ENCODE results near the gene DNAH3. TPM values are rescaled to one million over a fixed set of nuclear protein-coding genes. Genes with fewer than 3 reads are reported as not detected.

Gene DNAH3
- total and polyA plus RNA-seq, 10 donors, result 0.02 to 0.03 TPM; not detected in 8

DNA sequence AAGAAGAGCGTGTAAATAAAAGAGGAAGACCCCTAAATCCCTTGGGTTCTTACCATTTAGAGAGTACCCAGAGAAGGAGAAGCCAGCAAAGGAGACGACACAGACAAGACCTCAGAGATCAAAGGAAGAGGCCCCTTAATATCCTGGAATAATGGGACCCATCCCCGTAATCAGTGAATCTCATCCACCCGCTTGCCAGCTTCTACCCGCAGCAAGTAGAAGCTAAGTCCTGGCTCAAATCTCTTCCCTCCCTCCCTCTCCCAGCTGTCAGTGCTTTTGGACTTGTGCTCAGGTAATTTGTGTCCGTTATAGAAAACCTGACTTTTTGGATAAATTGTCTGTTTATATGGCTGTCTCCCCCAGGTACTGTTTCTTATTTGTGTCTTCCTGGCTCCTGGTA lies 248.2 kb downstream of the DNAH3 start:
- no peaks in the 10 kb centered on the region for H3K9me3 ChIP-seq
- intact Hi-C loops (cut with DNase I; ENCODE audit: low total_unique reads), result no loop called here
- no peak for DNase-seq
- 76 to 86% (median 83%) methylated on average over 6 of the region's 6 CpGs for whole genome bisulfite sequencing, 5 donors
- peaks cover 0 to 10% (median 0%) of the 10 kb centered on the region in 6 donors for H3K36me3 ChIP-seq
- H3K4me1 ChIP-seq, result peaks cover 36 to 89% (median 74%) of the 10 kb centered on the region in 6 donors
- no peak for TF ChIP-seq POLR2A (IDR thresholded peaks at IDR 0.05)
- TF ChIP-seq, protein P1, sequence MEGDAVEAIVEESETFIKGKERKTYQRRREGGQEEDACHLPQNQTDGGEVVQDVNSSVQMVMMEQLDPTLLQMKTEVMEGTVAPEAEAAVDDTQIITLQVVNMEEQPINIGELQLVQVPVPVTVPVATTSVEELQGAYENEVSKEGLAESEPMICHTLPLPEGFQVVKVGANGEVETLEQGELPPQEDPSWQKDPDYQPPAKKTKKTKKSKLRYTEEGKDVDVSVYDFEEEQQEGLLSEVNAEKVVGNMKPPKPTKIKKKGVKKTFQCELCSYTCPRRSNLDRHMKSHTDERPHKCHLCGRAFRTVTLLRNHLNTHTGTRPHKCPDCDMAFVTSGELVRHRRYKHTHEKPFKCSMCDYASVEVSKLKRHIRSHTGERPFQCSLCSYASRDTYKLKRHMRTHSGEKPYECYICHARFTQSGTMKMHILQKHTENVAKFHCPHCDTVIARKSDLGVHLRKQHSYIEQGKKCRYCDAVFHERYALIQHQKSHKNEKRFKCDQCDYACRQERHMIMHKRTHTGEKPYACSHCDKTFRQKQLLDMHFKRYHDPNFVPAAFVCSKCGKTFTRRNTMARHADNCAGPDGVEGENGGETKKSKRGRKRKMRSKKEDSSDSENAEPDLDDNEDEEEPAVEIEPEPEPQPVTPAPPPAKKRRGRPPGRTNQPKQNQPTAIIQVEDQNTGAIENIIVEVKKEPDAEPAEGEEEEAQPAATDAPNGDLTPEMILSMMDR (IDR thresholded peaks at IDR 0.05 in 8 of 11, conservative IDR thresholded peaks at IDR 0.05 in 3 of 11), result no peak
- no peak for TF ChIP-seq POLR2AphosphoS5 (IDR thresholded peaks at IDR 0.05)
- peak overlapping the region in 6 of 8 donors; percentile 96 to 99 (median 98) for H3K27ac ChIP-seq
- H3K27me3 ChIP-seq (replicated peaks in 1 of 7), result no peaks in the 10 kb centered on the region
- H3K4me3 ChIP-seq, result no peak overlapping the region

DNA sequence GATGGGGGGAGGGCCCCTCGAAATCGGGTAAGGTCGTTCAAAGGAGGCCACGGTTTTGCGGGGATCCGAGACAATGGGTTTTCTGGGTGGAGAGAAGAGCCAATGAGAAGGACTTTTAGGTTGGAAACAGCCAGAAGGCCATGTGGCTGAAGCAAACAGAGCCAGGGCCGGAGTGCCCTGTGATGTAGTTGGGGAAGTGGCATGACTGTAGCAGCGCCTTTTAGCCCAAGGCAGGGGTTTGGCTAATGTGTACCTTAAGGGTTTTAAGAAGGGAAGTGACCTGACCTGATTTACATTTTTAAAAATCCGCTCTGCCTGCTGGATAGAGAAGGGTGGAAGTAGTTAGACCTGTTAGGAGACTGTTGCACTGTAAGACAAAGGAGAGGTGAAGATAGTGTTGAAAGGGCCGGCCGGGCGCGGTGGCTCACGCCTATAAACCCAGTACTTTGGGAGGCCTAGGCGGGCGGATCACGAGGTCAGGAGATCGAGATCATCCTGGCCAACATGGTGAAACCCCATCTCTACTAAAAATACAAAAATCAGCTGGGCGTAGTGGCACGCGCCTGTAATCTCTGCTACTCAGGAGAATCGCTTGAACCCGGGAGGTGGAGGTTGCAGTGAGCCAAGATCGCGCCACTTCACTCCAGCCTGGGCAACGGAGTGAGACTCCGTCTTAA lies 249.1 kb downstream of the DNAH3 start:
- peak; percentile 87 for DNase-seq
- TF ChIP-seq POLR2A (IDR thresholded peaks at IDR 0.05), result no peak
- TF ChIP-seq, protein P1 (IDR thresholded peaks at IDR 0.05 in 8 of 11, conservative IDR thresholded peaks at IDR 0.05 in 3 of 11), result no peak
- peak in 2 of 3 donors; percentile 28 to 71 for TF ChIP-seq POLR2AphosphoS5 (IDR thresholded peaks at IDR 0.05)

DNA sequence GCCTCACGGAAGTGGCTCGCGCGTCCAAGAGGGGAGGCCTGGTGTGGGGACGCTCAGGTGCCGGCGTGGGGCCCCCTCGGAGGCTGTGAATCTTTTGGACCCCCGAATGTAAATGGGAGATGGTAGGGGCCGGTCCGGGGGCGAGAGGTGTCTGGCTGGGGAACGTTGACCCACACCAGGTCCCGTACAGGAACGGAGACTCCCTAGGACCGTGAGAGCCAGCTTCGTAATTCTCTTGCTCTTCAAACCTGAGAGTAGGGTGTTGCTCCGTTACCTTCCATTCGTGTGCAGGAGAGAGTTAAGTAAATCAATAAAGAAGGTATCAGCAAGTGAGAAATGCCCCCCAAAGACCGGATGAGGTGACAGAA lies 249.6 kb downstream of the DNAH3 start:
- H3K27me3 ChIP-seq (replicated peaks in 1 of 7), result no peaks in the 10 kb centered on the region
- intact Hi-C loops (cut with DNase I; ENCODE audit: low total_unique reads), result no loop called here
- peak overlapping the region; percentile 70 to 94 (median 90) for H3K4me3 ChIP-seq
- peaks cover 0 to 23% (median 1%) of the 10 kb centered on the region in 6 donors for H3K36me3 ChIP-seq
- H3K4me1 ChIP-seq, result peaks cover 36 to 89% (median 68%) of the 10 kb centered on the region in 6 donors
- H3K9me3 ChIP-seq, result no peaks in the 10 kb centered on the region
- TF ChIP-seq POLR2AphosphoS5 (IDR thresholded peaks at IDR 0.05) (no peak), POLR2A (IDR thresholded peaks at IDR 0.05) (no peak)
- TF ChIP-seq, protein P1 (IDR thresholded peaks at IDR 0.05 in 8 of 11, conservative IDR thresholded peaks at IDR 0.05 in 3 of 11), result no peak
- 0 to 1% (median 0%) methylated on average over 20 of the region's 20 CpGs for WGBS, 5 donors
- H3K27ac ChIP-seq, result peak overlapping the region; percentile 86 to 99 (median 97)
- no peak for DNase-seq

More for the DNA sequence above, 249.1 kb downstream of the DNAH3 start:
- Histone ChIP-seq H3K9me3 (no peaks in the 10 kb centered on the region), H3K4me3 (peak overlapping the region; percentile 70 to 94 (median 90)), H3K36me3 (peaks cover 0 to 18% (median 0%) of the 10 kb centered on the region in 6 donors), H3K27ac (peak overlapping the region; percentile 86 to 99 (median 97)), H3K27me3 (replicated peaks in 1 of 7) (no peaks in the 10 kb centered on the region), H3K4me1 (peaks cover 36 to 89% (median 70%) of the 10 kb centered on the region in 6 donors)
- WGBS, 5 donors, result 39 to 48% (median 42%) methylated on average over 27 of the region's 27 CpGs
- intact Hi-C loops (cut with DNase I; ENCODE audit: low total_unique reads), result no loop called here

DNA sequence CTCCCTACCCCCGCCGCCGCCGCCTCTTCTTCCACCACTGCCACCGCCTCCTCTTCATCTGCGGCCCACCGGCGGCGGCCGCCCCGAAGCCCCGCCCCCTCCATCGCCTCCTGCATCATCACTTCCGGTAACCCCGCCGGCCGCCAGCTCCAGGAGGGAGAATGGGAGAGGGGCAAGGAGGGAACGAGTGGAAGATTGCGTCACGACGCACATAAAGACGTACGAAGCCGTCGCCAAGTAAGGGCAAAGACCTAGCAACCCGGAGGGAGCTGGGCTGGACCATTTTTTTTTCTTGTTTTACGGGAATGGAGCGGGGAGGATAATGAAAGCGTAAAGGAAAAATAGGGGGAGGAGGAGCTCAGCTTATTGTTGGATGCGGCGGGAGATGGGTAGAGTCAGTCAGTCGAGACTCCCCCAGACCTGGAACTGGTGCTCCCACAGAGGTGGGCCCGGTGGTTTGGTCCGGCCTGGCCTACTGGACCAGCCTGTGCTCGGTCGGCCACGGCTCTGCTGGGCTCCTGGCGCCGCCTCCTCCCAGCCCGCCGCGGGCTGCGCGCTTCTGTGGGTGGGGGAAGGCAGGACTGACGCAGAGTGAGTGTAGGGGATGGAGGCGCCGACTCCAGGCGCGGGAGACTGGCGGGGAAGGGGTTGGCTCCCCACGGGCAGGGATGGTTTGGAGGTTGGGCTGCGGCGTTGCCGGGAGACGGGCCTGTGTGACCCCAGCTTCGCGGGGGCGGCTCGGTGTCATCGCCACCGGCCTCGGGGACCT lies 250.2 kb downstream of the DNAH3 start, which contains the start of the genes DCUN1D3 and LYRM1:
Gene DCUN1D3 (minus strand): TSS at position 60 of the 769 bp plus-strand sequence. CDS start 37,820 bp downstream, outside the sequence.
Gene LYRM1 (plus strand): TSS at position 473 of the 769 bp plus-strand sequence. CDS start 14,785 bp downstream, outside the sequence.
- WGBS, 5 donors, result 0 to 1% (median 1%) methylated on average over 58 to 62 of the region's 62 CpGs
- peaks cover 36 to 84% (median 63%) of the 10 kb centered on the region in 6 donors for H3K4me1 ChIP-seq
- TF ChIP-seq, protein P1 (IDR thresholded peaks at IDR 0.05 in 8 of 11, conservative IDR thresholded peaks at IDR 0.05 in 3 of 11), result no peak
- peak; percentile 87 to 94 (median 94) for TF ChIP-seq POLR2AphosphoS5 (IDR thresholded peaks at IDR 0.05)
- TF ChIP-seq POLR2A (IDR thresholded peaks at IDR 0.05), result peak in 2 of 3 donors; percentile 44 to 67
- peaks cover 0 to 29% (median 4%) of the 10 kb centered on the region in 6 donors for H3K36me3 ChIP-seq
- H3K9me3 ChIP-seq, result no peaks in the 10 kb centered on the region
- peak; percentile 97 for DNase-seq
- H3K27ac ChIP-seq, result peak within 1 kb of the TSS; percentile 86 to 99 (median 97)
- intact Hi-C loops (cut with DNase I; ENCODE audit: low total_unique reads), result no loop called here
- H3K4me3 ChIP-seq, result peak within 1 kb of the TSS; percentile 70 to 94 (median 90)
- no peaks in the 10 kb centered on the region for H3K27me3 ChIP-seq (replicated peaks in 1 of 7)
